IgD-negative memory B cell (primary cell): ENCODE data around the gene LARP7. TPM values are rescaled to one million over a fixed set of nuclear protein-coding genes. Genes with fewer than 3 reads are reported as not detected.
"Not testable (repeated sequence)": the region's sequence is repeated elsewhere in the genome, so short reads cannot be mapped to it uniquely, and the experiment has no call there.

Source experiments
- H3K27ac Mint-ChIP-seq, 3 donors: one replicate each; pipeline ENCODE4 v1.8.0; 2020 to 2022; ENCODE audit warnings: mild to moderate bottlenecking in 3 of 3, mixed read lengths in 3 of 3, moderate library complexity in 1 of 3
- H3K27me3 Mint-ChIP-seq: one replicate; pipeline ENCODE4 v1.8.0; 2021; ENCODE audit warnings: mixed read lengths
- H3K36me3 Mint-ChIP-seq: one replicate; pipeline ENCODE4 v1.8.0; 2020; ENCODE audit warnings: mild to moderate bottlenecking, mixed read lengths
- H3K4me1 Mint-ChIP-seq, 3 donors: one replicate each; pipeline ENCODE4 v1.8.0; 2020 to 2022; ENCODE audit warnings: mixed read lengths in 3 of 3, mild to moderate bottlenecking in 1 of 3
- H3K4me3 Mint-ChIP-seq, 4 donors: one replicate each; pipeline ENCODE4 v1.8.0; 2020 to 2022; ENCODE audit warnings: mild to moderate bottlenecking in 4 of 4, mixed read lengths in 4 of 4, moderate library complexity in 3 of 4
- H3K9me3 Mint-ChIP-seq, 3 donors: one replicate each; pipeline ENCODE4 v1.8.0; 2020 to 2021; ENCODE audit warnings: mixed read lengths in 3 of 3, mild to moderate bottlenecking in 1 of 3
- polyA plus RNA-seq: library from polyadenylated mRNA; unstranded; fragments of 300-500 nt; fragmentation: Illumina TruSeq; gene quantifications from one replicate; pipeline ENCODE4 v1.2.3, GENCODE V29; 2021

The LARP7 gene
- polyA plus RNA-seq, 1 donor from 2014 or later, result 44.7 TPM

DNA sequence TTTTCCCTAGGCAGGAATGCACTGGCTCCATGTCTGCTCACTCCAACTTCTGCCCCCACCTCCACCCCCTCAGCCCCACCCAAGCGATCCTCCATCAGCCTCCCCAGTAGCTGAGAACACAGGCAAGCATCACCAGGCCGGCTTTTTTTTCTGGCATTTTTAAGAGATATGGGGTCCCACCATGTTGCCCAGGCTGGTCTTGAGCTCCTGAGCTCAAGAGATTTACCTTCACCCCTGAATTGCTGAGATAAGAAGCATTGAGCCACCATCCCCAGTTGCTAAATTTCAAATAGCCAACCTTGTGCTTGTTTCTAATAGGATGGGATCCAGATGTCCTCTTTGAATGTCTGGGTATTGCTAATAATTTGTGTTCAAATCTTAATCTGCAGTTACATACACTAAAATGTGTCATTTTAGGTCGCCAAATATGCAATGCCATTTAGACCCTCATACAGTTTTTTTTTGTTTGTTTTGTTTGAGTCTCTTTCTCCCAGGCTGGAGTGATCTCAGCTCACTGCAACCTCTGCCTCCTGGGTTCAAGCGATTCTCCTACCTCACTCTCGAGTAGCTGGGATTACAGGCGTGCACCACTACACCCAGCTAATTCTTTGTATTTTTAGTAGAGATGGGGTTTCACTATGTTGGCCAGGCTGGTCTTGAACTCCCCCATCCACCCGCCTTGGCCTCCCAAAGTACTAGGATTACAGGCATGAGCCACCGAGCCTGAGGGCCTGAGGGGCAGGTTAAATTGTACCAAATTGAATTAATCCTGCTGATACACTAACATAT is 8.8 kb downstream of the LARP7 start:
- H3K27ac Mint-ChIP-seq, result peak overlapping the region in 1 of 3 donors; percentile 23
- no peaks in the 10 kb centered on the region for H3K9me3 Mint-ChIP-seq
- peak overlapping the region in 1 of 4 donors; percentile 60 for H3K4me3 Mint-ChIP-seq
- peaks cover 20 to 24% (median 21%) of the 10 kb centered on the region in 3 donors for H3K4me1 Mint-ChIP-seq
- H3K27me3 Mint-ChIP-seq, result no peaks in the 10 kb centered on the region
- peaks cover 4% of the 10 kb centered on the region for H3K36me3 Mint-ChIP-seq

- Mint-ChIP-seq H3K9me3 (no peaks in the 10 kb centered on the region), H3K36me3 (peaks cover 4% of the 10 kb centered on the region), H3K27ac (no peak overlapping the region), H3K27me3 (no peaks in the 10 kb centered on the region), H3K4me3 (no peak overlapping the region), H3K4me1 (peaks cover 12 to 16% (median 14%) of the 10 kb centered on the region in 3 donors)
These were observed 9.9 kb downstream of the LARP7 start for GRCh38 chr4:112646632-112647537.

GRCh38 chr4:112647785-112648184 is 10.8 kb downstream of the LARP7 start:
- no peaks in the 10 kb centered on the region for H3K27me3 Mint-ChIP-seq

GRCh38 chr4:112648263-112649054 is 11.5 kb downstream of the LARP7 start:
- Mint-ChIP-seq H3K4me3 (no peak overlapping the region), H3K9me3 (no peaks in the 10 kb centered on the region), H3K27ac (no peak overlapping the region), H3K27me3 (no peaks in the 10 kb centered on the region), H3K4me1 (peaks cover 1 to 5% (median 2%) of the 10 kb centered on the region in 3 donors), H3K36me3 (peaks cover 4% of the 10 kb centered on the region)

More at GRCh38 chr4:112647785-112648184, 10.8 kb downstream of the LARP7 start:
- Mint-ChIP-seq H3K4me1 (peaks cover 8 to 11% (median 8%) of the 10 kb centered on the region in 3 donors), H3K27ac (no peak overlapping the region), H3K4me3 (no peak overlapping the region), H3K36me3 (peaks cover 4% of the 10 kb centered on the region), H3K9me3 (no peaks in the 10 kb centered on the region)

DNA sequence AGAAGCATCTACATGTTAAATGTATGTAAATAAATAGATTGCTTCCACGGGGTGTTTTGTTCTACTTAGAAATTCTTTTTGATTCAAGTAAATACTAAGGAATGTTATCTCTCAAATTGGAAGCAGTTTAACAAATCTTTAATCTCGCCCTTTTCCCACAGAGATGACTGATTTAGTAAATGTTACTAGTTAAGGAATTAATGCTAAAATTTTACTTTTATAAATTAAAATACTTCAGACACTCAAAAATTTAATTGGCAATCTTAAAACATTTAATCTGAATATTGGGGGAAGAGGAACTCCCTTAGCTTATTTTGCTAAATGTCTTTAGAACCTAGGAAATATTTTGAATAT is 12.1 kb downstream of the LARP7 start:
- H3K27me3 Mint-ChIP-seq, result no peaks in the 10 kb centered on the region
- H3K36me3 Mint-ChIP-seq, result peaks cover 4% of the 10 kb centered on the region
- peaks cover 0 to 2% (median 0%) of the 10 kb centered on the region in 3 donors for H3K4me1 Mint-ChIP-seq
- no peak overlapping the region for H3K27ac Mint-ChIP-seq
- H3K9me3 Mint-ChIP-seq, result no peaks in the 10 kb centered on the region
- H3K4me3 Mint-ChIP-seq, result no peak overlapping the region

- peaks cover 4% of the 10 kb centered on the region for H3K36me3 Mint-ChIP-seq
- no peak overlapping the region for H3K4me3 Mint-ChIP-seq
- no peaks in the 10 kb centered on the region for H3K9me3 Mint-ChIP-seq
These were observed 13.4 kb downstream of the LARP7 start for GRCh38 chr4:112650332-112650731.

DNA sequence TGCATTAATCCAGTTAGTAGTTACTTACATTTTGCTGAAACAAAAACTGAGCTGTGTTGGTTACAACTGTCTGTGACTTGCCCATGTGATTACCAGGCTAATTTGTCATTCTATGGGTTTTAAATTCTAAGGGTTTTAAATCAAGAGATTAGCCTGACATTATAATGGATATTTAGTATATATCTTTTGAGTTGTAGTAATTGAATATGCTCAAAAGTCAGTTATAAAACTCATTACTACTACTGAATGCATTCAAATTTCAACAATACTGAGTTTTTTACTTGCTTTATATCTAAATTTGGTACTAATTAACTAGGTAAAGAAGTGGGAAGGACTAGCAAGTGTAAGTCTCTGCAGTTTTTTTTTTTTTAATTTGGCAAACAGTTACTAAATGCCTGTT is 14.7 kb downstream of the LARP7 start:
- H3K4me3 Mint-ChIP-seq, result no peak overlapping the region
- peaks cover 4% of the 10 kb centered on the region for H3K36me3 Mint-ChIP-seq
- H3K4me1 Mint-ChIP-seq, result no peaks in the 10 kb centered on the region

More at GRCh38 chr4:112650332-112650731, 13.4 kb downstream of the LARP7 start:
- no peaks in the 10 kb centered on the region for H3K4me1 Mint-ChIP-seq
- H3K27ac Mint-ChIP-seq, result no peak overlapping the region
- H3K27me3 Mint-ChIP-seq, result no peaks in the 10 kb centered on the region

DNA sequence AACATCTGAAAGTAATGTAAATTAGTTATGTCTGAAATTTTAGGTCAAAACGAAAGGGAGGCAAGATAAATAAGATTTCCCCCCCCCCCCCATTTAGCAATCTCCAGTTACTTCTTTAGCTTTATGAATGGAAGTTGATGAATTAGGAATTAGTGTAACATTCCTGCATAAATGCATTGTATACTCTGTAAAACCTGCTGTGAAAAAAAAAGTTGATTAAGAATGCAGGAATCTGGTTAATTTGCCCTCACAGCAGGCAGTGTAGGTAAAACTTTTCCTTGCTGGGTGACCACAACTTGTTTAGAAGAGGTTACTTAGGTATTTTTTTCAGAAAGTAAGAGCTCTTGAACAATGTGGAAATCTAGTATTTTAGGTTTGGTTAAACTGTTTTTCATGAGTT is 15.3 kb downstream of the LARP7 start:
- no peaks in the 10 kb centered on the region for H3K27me3 Mint-ChIP-seq
- H3K4me1 Mint-ChIP-seq, result no peaks in the 10 kb centered on the region
- no peaks in the 10 kb centered on the region for H3K9me3 Mint-ChIP-seq
- peaks cover 1% of the 10 kb centered on the region for H3K36me3 Mint-ChIP-seq
- H3K27ac Mint-ChIP-seq, result no peak overlapping the region
- no peak overlapping the region for H3K4me3 Mint-ChIP-seq

More for the DNA sequence above, 14.7 kb downstream of the LARP7 start:
- H3K27ac Mint-ChIP-seq, result no peak overlapping the region
- no peaks in the 10 kb centered on the region for H3K27me3 Mint-ChIP-seq
- H3K9me3 Mint-ChIP-seq, result no peaks in the 10 kb centered on the region

DNA sequence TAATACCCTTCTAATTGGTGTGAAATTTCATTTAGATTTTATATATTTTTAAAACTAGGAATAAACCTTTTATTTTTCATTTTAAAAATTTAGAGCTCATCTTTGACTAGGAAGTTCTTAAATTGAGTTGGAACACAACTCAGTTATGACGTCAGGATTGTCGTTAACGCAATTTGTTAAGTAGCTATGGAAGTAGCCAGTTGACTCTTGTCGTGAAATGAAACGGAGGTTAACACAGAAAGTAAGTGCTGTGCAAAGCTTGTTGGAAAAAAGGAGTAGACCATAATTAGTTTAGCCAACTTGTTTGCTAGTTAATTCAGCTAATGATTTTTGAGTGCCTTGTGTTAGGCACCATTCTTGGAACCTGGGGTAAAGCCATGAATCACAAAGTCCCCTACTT is 18.3 kb downstream of the LARP7 start:
- peaks cover 5% of the 10 kb centered on the region for H3K36me3 Mint-ChIP-seq
- H3K9me3 Mint-ChIP-seq, result no peaks in the 10 kb centered on the region
- H3K27me3 Mint-ChIP-seq, result no peaks in the 10 kb centered on the region
- no peaks in the 10 kb centered on the region for H3K4me1 Mint-ChIP-seq
- no peak overlapping the region for H3K4me3 Mint-ChIP-seq
- no peak overlapping the region for H3K27ac Mint-ChIP-seq

DNA sequence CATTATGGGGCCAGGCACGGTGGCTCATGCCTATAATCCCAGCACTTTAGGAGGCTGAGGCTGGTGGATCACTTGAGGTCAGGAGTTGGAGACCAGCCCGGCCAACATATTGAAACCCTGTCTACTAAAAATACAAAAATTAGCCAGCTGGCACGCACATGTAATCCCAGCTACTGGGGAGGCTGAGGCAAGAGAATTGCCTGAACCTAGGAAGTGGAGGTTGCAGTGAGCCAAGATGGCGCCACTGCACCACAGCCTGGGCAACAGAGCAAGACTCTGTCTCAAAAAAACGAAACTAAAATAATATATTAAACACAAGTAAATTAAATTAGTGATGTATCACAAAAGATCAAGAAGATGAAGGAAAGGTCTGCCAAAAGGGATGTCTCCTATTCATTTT is 19.2 kb downstream of the LARP7 start:
- H3K4me3 Mint-ChIP-seq, H3K36me3 Mint-ChIP-seq, H3K9me3 Mint-ChIP-seq, H3K4me1 Mint-ChIP-seq, H3K27ac Mint-ChIP-seq, H3K27me3 Mint-ChIP-seq: not testable (repeated sequence)

- no peaks in the 10 kb centered on the region for H3K9me3 Mint-ChIP-seq
- peaks cover 0 to 1% (median 0%) of the 10 kb centered on the region in 3 donors for H3K4me1 Mint-ChIP-seq
These were observed 27.7 kb downstream of the LARP7 start for GRCh38 chr4:112664611-112665010.

DNA sequence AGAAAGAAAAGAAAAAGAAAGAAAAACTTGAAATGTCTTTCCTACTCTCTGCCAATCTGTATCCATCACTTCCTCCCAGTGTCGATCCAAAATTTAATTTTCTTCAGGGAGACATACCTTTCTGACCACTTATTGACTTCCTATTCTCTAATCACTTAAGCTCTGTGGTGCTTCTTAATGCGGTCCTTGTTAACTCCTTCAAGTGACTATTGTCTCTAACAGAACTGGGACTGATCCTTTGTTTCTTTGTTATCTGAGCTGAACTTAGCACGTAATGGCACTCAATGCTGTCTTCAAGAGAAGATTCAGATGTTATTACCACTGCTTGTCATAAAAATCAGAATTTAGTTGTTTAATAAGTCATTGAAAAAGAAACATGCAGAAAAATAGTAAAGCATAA is 31.2 kb downstream of the LARP7 start:
- Mint-ChIP-seq H3K4me1 (peaks cover 0 to 1% (median 0%) of the 10 kb centered on the region in 3 donors), H3K36me3 (peaks cover 6% of the 10 kb centered on the region), H3K27me3 (no peaks in the 10 kb centered on the region), H3K9me3 (no peaks in the 10 kb centered on the region), H3K4me3 (no peak overlapping the region), H3K27ac (no peak overlapping the region)

More at GRCh38 chr4:112664611-112665010, 27.7 kb downstream of the LARP7 start:
- H3K27ac Mint-ChIP-seq, result no peak overlapping the region
- H3K4me3 Mint-ChIP-seq, result no peak overlapping the region
- peaks cover 6% of the 10 kb centered on the region for H3K36me3 Mint-ChIP-seq
- no peaks in the 10 kb centered on the region for H3K27me3 Mint-ChIP-seq

GRCh38 chr4:112673076-112673475 is 36.1 kb downstream of the LARP7 start:
- no peak overlapping the region for H3K4me3 Mint-ChIP-seq
- H3K4me1 Mint-ChIP-seq, result no peaks in the 10 kb centered on the region
- no peak overlapping the region for H3K27ac Mint-ChIP-seq
- H3K36me3 Mint-ChIP-seq, result no peaks in the 10 kb centered on the region
- no peaks in the 10 kb centered on the region for H3K9me3 Mint-ChIP-seq
- no peaks in the 10 kb centered on the region for H3K27me3 Mint-ChIP-seq

DNA sequence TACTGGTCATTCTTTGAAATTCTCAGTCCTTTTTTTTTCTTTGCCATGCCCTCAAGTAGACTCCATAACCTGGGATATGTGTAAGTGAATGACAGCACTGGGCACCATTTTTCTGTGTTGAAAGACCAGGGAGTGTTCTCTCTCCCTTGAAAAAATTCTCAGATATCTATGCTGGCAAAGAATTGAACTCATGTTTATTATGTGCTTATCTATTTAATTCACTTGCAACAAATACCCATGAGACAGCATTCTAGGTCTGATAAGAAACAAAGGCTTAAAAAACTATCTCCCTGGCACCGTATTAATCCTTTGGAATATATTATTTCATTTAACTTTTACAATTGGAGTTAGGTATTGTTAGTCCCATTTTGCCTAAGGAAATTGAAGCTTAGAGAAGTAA is 36.7 kb downstream of the LARP7 start:
- Mint-ChIP-seq H3K4me3 (no peak overlapping the region), H3K27me3 (no peaks in the 10 kb centered on the region), H3K27ac (no peak overlapping the region)

GRCh38 chr4:112674376-112674775 is 37.4 kb downstream of the LARP7 start:
- Mint-ChIP-seq H3K9me3 (no peaks in the 10 kb centered on the region), H3K27me3 (no peaks in the 10 kb centered on the region), H3K4me1 (no peaks in the 10 kb centered on the region), H3K36me3 (no peaks in the 10 kb centered on the region), H3K4me3 (no peak overlapping the region), H3K27ac (no peak overlapping the region)

More for the DNA sequence above, 36.7 kb downstream of the LARP7 start:
- no peaks in the 10 kb centered on the region for H3K36me3 Mint-ChIP-seq
- no peaks in the 10 kb centered on the region for H3K4me1 Mint-ChIP-seq
- H3K9me3 Mint-ChIP-seq, result no peaks in the 10 kb centered on the region
